Liver (tissue), 3 donors: ENCODE data around the gene RTL1.

ENCODE experiments used
- FOXA1 ChIP-seq: IDR thresholded peaks from 2 replicates; pipeline ENCODE4 v1.6.1; 2016; ENCODE audit warnings: antibody characterized with exemption
- GABPA ChIP-seq, 2 donors: IDR thresholded peaks in 1 of 2; conservative IDR thresholded peaks in 1 of 2; 2 replicates each; pipeline ENCODE4 v1.6.1; 2016; ENCODE audit warnings: antibody characterized with exemption in 2 of 2, mild to moderate bottlenecking in 1 of 2, moderate library complexity in 1 of 2
- RAD21 ChIP-seq, 2 donors: IDR thresholded peaks; 2 replicates each; pipeline ENCODE4 v1.6.1; 2016; ENCODE audit warnings: antibody characterized with exemption in 2 of 2, mild to moderate bottlenecking in 2 of 2
- TAF1 ChIP-seq: conservative IDR thresholded peaks from 2 replicates; pipeline ENCODE4 v1.6.1; 2016; ENCODE audit warnings: antibody characterized with exemption, mild to moderate bottlenecking
- TF ChIP-seq, protein P1 (sequence below): IDR thresholded peaks from 2 replicates; pipeline ENCODE4 v1.6.1; 2016; ENCODE audit warnings: antibody characterized with exemption
- TF ChIP-seq, protein P2 (sequence below): fragments of 150-350 bp; IDR thresholded peaks from 2 replicates; pipeline ENCODE4 v1.5.1; 2017; ENCODE audit warnings: improper control_type of control experiment, low read depth, low read length; ENCODE audit not compliant: missing input control
- TF ChIP-seq, protein P3 (sequence below): IDR thresholded peaks from 2 replicates; pipeline ENCODE4 v1.6.1; 2016; ENCODE audit warnings: antibody characterized with exemption
- TF ChIP-seq, protein P4 (sequence below): IDR thresholded peaks from 2 replicates; pipeline ENCODE4 v1.6.1; 2016; ENCODE audit warnings: antibody characterized with exemption
- donor health status: healthy.
- donor health status: healthy.

DNA sequence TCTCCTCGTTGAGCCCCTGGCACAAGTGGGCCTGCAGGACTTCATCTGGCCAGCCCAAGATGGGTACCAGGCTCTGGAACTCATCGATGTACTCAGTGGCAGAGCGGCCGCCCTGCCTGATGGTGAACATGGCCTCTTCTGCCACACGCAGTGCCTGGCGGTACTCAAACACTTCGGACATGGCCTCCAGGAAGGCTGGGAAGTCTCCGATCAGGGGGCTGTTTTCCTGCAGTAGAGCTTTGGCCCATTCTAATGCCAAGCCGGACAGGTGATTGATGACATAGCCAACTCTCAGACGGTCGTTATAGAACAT, 19.8 kb downstream of the RTL1 start:
- TF ChIP-seq, protein P1, sequence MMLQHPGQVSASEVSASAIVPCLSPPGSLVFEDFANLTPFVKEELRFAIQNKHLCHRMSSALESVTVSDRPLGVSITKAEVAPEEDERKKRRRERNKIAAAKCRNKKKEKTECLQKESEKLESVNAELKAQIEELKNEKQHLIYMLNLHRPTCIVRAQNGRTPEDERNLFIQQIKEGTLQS: no peak
- TF ChIP-seq, protein P2, sequence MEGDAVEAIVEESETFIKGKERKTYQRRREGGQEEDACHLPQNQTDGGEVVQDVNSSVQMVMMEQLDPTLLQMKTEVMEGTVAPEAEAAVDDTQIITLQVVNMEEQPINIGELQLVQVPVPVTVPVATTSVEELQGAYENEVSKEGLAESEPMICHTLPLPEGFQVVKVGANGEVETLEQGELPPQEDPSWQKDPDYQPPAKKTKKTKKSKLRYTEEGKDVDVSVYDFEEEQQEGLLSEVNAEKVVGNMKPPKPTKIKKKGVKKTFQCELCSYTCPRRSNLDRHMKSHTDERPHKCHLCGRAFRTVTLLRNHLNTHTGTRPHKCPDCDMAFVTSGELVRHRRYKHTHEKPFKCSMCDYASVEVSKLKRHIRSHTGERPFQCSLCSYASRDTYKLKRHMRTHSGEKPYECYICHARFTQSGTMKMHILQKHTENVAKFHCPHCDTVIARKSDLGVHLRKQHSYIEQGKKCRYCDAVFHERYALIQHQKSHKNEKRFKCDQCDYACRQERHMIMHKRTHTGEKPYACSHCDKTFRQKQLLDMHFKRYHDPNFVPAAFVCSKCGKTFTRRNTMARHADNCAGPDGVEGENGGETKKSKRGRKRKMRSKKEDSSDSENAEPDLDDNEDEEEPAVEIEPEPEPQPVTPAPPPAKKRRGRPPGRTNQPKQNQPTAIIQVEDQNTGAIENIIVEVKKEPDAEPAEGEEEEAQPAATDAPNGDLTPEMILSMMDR: no peak
- TF ChIP-seq FOXA1: no peak
- TF ChIP-seq, protein P3, sequence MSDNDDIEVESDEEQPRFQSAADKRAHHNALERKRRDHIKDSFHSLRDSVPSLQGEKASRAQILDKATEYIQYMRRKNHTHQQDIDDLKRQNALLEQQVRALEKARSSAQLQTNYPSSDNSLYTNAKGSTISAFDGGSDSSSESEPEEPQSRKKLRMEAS: no peak
- TF ChIP-seq RAD21 (IDR thresholded peaks at IDR 0.05): no peak
- TF ChIP-seq TAF1: no peak
- TF ChIP-seq, protein P4, sequence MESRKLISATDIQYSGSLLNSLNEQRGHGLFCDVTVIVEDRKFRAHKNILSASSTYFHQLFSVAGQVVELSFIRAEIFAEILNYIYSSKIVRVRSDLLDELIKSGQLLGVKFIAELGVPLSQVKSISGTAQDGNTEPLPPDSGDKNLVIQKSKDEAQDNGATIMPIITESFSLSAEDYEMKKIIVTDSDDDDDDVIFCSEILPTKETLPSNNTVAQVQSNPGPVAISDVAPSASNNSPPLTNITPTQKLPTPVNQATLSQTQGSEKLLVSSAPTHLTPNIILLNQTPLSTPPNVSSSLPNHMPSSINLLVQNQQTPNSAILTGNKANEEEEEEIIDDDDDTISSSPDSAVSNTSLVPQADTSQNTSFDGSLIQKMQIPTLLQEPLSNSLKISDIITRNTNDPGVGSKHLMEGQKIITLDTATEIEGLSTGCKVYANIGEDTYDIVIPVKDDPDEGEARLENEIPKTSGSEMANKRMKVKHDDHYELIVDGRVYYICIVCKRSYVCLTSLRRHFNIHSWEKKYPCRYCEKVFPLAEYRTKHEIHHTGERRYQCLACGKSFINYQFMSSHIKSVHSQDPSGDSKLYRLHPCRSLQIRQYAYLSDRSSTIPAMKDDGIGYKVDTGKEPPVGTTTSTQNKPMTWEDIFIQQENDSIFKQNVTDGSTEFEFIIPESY: no peak
- no peak for TF ChIP-seq GABPA (IDR thresholded peaks at IDR 0.05 in 1 of 2, conservative IDR thresholded peaks at IDR 0.05 in 1 of 2)
